ENCODE results near the gene FRMD6.
A peak's percentile ranks its signal among the peaks of the same experiment; 100 is the strongest.

FRMD6 gene

GRCh38 chr14:51650716-51651387, 858 bp upstream of the FRMD6 start:
- Histone ChIP-seq H3K27me3 (ENCODE audit: insufficient read depth, poor library complexity, severe bottlenecking) (peaks cover 32% of the 10 kb centered on the region), H3K4me3 (replicated peaks; ENCODE audit: insufficient read depth, low read length) (peak overlapping the region; percentile 62), H3K27ac (replicated peaks) (no peak overlapping the region)
- TF ChIP-seq, protein P1, sequence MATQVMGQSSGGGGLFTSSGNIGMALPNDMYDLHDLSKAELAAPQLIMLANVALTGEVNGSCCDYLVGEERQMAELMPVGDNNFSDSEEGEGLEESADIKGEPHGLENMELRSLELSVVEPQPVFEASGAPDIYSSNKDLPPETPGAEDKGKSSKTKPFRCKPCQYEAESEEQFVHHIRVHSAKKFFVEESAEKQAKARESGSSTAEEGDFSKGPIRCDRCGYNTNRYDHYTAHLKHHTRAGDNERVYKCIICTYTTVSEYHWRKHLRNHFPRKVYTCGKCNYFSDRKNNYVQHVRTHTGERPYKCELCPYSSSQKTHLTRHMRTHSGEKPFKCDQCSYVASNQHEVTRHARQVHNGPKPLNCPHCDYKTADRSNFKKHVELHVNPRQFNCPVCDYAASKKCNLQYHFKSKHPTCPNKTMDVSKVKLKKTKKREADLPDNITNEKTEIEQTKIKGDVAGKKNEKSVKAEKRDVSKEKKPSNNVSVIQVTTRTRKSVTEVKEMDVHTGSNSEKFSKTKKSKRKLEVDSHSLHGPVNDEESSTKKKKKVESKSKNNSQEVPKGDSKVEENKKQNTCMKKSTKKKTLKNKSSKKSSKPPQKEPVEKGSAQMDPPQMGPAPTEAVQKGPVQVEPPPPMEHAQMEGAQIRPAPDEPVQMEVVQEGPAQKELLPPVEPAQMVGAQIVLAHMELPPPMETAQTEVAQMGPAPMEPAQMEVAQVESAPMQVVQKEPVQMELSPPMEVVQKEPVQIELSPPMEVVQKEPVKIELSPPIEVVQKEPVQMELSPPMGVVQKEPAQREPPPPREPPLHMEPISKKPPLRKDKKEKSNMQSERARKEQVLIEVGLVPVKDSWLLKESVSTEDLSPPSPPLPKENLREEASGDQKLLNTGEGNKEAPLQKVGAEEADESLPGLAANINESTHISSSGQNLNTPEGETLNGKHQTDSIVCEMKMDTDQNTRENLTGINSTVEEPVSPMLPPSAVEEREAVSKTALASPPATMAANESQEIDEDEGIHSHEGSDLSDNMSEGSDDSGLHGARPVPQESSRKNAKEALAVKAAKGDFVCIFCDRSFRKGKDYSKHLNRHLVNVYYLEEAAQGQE (IDR thresholded peaks at IDR 0.05; ENCODE audit: insufficient replicate concordance, low read depth), result no peak
- no peak for TF ChIP-seq GABPA (IDR thresholded peaks at IDR 0.05; ENCODE audit: low read depth)
- no peak for DNase-seq (ENCODE audit: low read depth in 1 of 2, low spot score in 1 of 2)

DNA sequence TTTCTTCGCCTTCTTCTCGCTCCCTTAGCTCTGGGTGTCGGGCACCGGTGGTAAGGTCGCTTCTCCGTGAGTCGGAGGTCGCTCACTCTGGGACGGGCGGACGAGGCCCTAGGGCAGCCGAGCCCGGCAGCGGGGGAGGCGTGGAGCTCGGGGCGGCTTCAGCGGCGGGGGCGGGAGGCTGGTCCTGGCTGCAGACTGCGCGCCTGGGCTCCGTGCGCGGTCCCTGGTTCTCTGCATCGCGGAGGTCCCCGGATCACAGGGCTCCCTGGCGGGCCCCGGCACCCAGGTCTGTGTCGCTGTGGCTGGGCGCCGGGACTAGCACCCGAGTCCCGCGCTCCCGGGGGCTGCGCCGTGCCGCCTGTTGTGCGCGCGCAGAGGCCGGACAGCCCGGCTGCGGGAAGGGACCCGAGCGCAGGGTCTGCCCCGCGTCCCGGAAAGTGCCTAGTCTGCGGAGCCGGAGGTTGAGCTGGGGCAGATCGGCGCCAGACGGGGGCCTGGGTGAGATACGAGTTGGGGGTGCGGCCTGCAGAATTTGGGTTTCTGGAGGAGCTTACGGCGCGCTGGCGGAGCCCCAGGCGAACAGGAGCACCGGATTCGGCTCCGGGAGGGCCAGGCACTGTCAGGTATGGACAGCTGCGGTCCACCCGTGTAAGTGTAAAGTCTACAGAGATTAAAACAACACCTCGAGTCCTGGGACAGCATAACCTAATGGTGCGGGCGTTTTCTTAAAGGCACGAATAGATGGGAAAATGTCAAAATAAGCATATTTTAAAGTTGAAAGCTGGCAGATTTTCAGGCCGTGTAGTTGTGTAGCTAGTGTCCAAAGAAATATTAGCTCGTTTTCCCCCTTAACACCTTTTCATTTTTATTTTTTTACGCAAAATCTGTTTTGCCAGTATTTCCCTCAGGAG, 713 bp downstream of the FRMD6 start:
- TF ChIP-seq SPI1 (IDR thresholded peaks at IDR 0.05; ENCODE audit: borderline replicate concordance, low read depth) (no peak), GABPA (IDR thresholded peaks at IDR 0.05; ENCODE audit: low read depth) (no peak), POLR2AphosphoS5 (IDR thresholded peaks at IDR 0.05; ENCODE audit: low read depth) (no peak)
- TF ChIP-seq, protein P1 (IDR thresholded peaks at IDR 0.05; ENCODE audit: insufficient replicate concordance, low read depth), result no peak
- TF ChIP-seq, protein P2, sequence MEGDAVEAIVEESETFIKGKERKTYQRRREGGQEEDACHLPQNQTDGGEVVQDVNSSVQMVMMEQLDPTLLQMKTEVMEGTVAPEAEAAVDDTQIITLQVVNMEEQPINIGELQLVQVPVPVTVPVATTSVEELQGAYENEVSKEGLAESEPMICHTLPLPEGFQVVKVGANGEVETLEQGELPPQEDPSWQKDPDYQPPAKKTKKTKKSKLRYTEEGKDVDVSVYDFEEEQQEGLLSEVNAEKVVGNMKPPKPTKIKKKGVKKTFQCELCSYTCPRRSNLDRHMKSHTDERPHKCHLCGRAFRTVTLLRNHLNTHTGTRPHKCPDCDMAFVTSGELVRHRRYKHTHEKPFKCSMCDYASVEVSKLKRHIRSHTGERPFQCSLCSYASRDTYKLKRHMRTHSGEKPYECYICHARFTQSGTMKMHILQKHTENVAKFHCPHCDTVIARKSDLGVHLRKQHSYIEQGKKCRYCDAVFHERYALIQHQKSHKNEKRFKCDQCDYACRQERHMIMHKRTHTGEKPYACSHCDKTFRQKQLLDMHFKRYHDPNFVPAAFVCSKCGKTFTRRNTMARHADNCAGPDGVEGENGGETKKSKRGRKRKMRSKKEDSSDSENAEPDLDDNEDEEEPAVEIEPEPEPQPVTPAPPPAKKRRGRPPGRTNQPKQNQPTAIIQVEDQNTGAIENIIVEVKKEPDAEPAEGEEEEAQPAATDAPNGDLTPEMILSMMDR (IDR thresholded peaks at IDR 0.05; ENCODE audit: insufficient read depth, low read length), result no peak
- DNase-seq (ENCODE audit: low read depth in 1 of 2, low spot score in 1 of 2), result peak in 1 of 2 experiments; percentile 1

GRCh38 chr14:51653079-51653774, 1.5 kb downstream of the FRMD6 start:
- no peak for TF ChIP-seq GABPA (IDR thresholded peaks at IDR 0.05; ENCODE audit: low read depth)
- TF ChIP-seq POLR2AphosphoS5 (IDR thresholded peaks at IDR 0.05; ENCODE audit: low read depth), result no peak
- no peak for TF ChIP-seq SPI1 (IDR thresholded peaks at IDR 0.05; ENCODE audit: borderline replicate concordance, low read depth)
- TF ChIP-seq, protein P1 (IDR thresholded peaks at IDR 0.05; ENCODE audit: insufficient replicate concordance, low read depth), result no peak
- TF ChIP-seq, protein P2 (IDR thresholded peaks at IDR 0.05; ENCODE audit: insufficient read depth, low read length), result no peak
- H3K27ac ChIP-seq (replicated peaks), result no peak overlapping the region
- DNase-seq (ENCODE audit: low read depth in 1 of 2, low spot score in 1 of 2), result no peak
- H3K27me3 ChIP-seq (ENCODE audit: insufficient read depth, poor library complexity, severe bottlenecking), result peaks cover 39% of the 10 kb centered on the region
- no peak overlapping the region for H3K4me3 ChIP-seq (replicated peaks; ENCODE audit: insufficient read depth, low read length)

More for the DNA sequence above, 713 bp downstream of the FRMD6 start:
- Histone ChIP-seq H3K4me3 (replicated peaks; ENCODE audit: insufficient read depth, low read length) (peak overlapping the region; percentile 62), H3K27ac (replicated peaks) (no peak overlapping the region), H3K27me3 (ENCODE audit: insufficient read depth, poor library complexity, severe bottlenecking) (peaks cover 39% of the 10 kb centered on the region)
